HepG2 (cell line): ENCODE measurements around the gene RPS5. TPM values are rescaled to one million over a fixed set of nuclear protein-coding genes. Genes with fewer than 3 reads are reported as not detected.

ENCODE experiments used
- BHLHE40 ChIP-seq: IDR thresholded peaks from 2 replicates; pipeline ENCODE4 v1.6.1; 2011; ENCODE audit warnings: low read length, improper control_type of control experiment
- DPF2 ChIP-seq: sonication (generic); formaldehyde crosslinking; IDR thresholded peaks from 2 replicates; pipeline ENCODE4 v1.4.0; 2020; ENCODE audit warnings: mild to moderate bottlenecking, low read depth, missing genetic modification reagents, borderline replicate concordance
- FOXK2 ChIP-seq: fragments of 450-650 bp; IDR thresholded peaks from 2 replicates; pipeline ENCODE4 v1.6.1; 2016
- GATAD1 ChIP-seq: IDR thresholded peaks from 2 replicates; pipeline ENCODE4 v1.6.1; 2016; ENCODE audit warnings: missing genetic modification reagents, missing compliant biosample characterization
- HMGA1 ChIP-seq: sonication (generic); formaldehyde crosslinking; conservative IDR thresholded peaks from 2 replicates; pipeline ENCODE4 v1.4.0; 2020; ENCODE audit warnings: missing genetic modification reagents
- HOXA9 ChIP-seq: sonication (generic); formaldehyde crosslinking; IDR thresholded peaks from 2 replicates; pipeline ENCODE4 v1.8.1; 2022; ENCODE audit warnings: missing genetic modification reagents, mild to moderate bottlenecking, moderate library complexity, borderline replicate concordance
- JARID2 ChIP-seq: sonication (generic); formaldehyde crosslinking; IDR thresholded peaks from 2 replicates; pipeline ENCODE4 v1.8.1; 2023; ENCODE audit warnings: missing genetic modification reagents, inconsistent platforms; ENCODE audit not compliant: insufficient replicate concordance
- RARG ChIP-seq: sonication (generic); formaldehyde crosslinking; IDR thresholded peaks from 2 replicates; pipeline ENCODE4 v1.4.0; 2020; ENCODE audit warnings: low read depth, mild to moderate bottlenecking, missing genetic modification reagents
- RBM39 ChIP-seq: fragments of 200-400 bp; formaldehyde crosslinking; IDR thresholded peaks from one replicate; pipeline ENCODE4 v1.6.1; 2018; ENCODE audit warnings: antibody characterized with exemption, mild to moderate bottlenecking, low read depth, low read length; ENCODE audit not compliant: poor library complexity, severe bottlenecking
- XBP1 ChIP-seq: sonication (generic); formaldehyde crosslinking; IDR thresholded peaks from 2 replicates; pipeline ENCODE4 v1.5.0; 2020; ENCODE audit warnings: missing genetic modification reagents
- ZBTB8A ChIP-seq: sonication (generic); formaldehyde crosslinking; IDR thresholded peaks from 2 replicates; pipeline ENCODE4 v1.4.0; 2020; ENCODE audit warnings: mild to moderate bottlenecking, low read depth, missing genetic modification reagents, borderline replicate concordance
- ZC3H4 ChIP-seq: sonication (generic); formaldehyde crosslinking; IDR thresholded peaks from 2 replicates; pipeline ENCODE4 v1.4.0; 2020; ENCODE audit warnings: missing genetic modification reagents, borderline replicate concordance
- ZNF383 ChIP-seq: sonication (generic); formaldehyde crosslinking; IDR thresholded peaks from 2 replicates; pipeline ENCODE4 v1.4.0; 2020; ENCODE audit warnings: missing genetic modification reagents, mild to moderate bottlenecking, borderline replicate concordance
- ZNF441 ChIP-seq: sonication (generic); formaldehyde crosslinking; IDR thresholded peaks from 2 replicates; pipeline ENCODE4 v1.7.0; 2021; ENCODE audit warnings: missing genetic modification reagents, borderline replicate concordance
- ZNF614 ChIP-seq: IDR thresholded peaks from 2 replicates; pipeline ENCODE4 v1.6.1; 2018; ENCODE audit warnings: missing biosample characterization, missing genetic modification reagents, inconsistent platforms, borderline replicate concordance
- polyA plus RNA-seq, 8 experiments: library from polyadenylated mRNA; depleted of rRNA in 3 of 8; stranded (reverse) in 7 of 8; unstranded in 1 of 8; fragments of >200 nt; fragmentation: Illumina TruSeq in 4 of 8; extraction: Trizol in 4 of 8; gene quantifications; 2 replicates each; pipeline versions ENCODE4 v1.2.1 to v1.2.3, GENCODE V29; 2011 to 2016; ENCODE audit warnings: low read depth in 4 of 8, missing spikeins in 1 of 8, mixed read lengths in 1 of 8; ENCODE audit not compliant: insufficient read depth in 1 of 8
- total RNA-seq, 5 experiments: library from RNA; depleted of rRNA; stranded (reverse); fragments of >200 nt; fragmentation: Illumina TruSeq; extraction: Trizol; gene quantifications; 2 replicates each; pipeline ENCODE4 v1.2.3, GENCODE V29; 2016; ENCODE audit warnings: low read depth in 1 of 5
- TF ChIP-seq, protein P1 (sequence below): sonication (generic); formaldehyde crosslinking; IDR thresholded peaks from 2 replicates; pipeline ENCODE4 v1.4.0; 2020; ENCODE audit warnings: missing genetic modification reagents
- TF ChIP-seq, protein P2 (sequence below): IDR thresholded peaks from 2 replicates; pipeline ENCODE4 v1.6.1; 2018; ENCODE audit warnings: missing genetic modification reagents, mild to moderate bottlenecking, missing compliant biosample characterization
- TF ChIP-seq, protein P3 (sequence below): sonication (generic); formaldehyde crosslinking; IDR thresholded peaks from 2 replicates; pipeline ENCODE4 v1.4.0; 2020; ENCODE audit warnings: mild to moderate bottlenecking, missing genetic modification reagents
- TF ChIP-seq, protein P4 (sequence below): sonication (generic); formaldehyde crosslinking; IDR thresholded peaks from 2 replicates; pipeline ENCODE4 v1.4.0; 2020; ENCODE audit warnings: mild to moderate bottlenecking, missing genetic modification reagents

The RPS5 gene
- total and polyA plus RNA-seq, 2 of the 13 experiments (the other 11 are each of a cell fraction or from before 2014, with no cell fraction given): 1,544 to 4,408 TPM

DNA sequence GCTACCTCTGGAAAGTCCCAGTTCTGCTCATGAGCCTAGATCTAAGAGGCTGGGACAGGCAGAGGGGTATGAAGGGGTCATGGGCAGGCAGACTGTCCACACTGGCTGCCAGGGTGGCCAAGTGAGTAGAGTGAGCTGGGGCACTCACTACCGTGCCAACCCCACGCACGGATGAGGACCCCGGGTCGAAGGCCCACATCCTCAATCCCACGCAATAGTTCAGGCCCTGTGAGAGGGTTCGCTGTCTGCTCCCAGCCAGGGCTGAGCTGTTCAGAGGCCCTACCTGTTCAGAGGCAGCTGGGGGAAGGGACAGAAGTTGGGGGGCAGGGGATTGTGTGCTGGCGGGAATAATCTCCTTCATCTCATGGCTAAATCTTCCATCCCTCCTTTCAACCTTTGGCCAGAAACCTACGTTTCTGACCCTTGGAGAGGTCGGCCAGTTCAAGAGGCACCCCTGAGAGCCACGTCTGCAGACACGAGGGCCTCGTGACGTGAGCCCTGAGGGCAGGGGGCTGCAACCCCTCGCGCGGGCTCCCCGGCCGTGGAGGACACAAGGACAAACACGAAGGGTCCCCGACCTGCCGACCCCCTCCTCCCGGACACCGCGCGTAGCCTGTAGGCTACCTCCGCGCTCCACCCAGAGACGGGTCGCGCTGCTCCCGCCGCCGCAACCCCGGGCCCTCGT lies 1.0 kb upstream of the RPS5 start (continued):
- TF ChIP-seq, protein P1, sequence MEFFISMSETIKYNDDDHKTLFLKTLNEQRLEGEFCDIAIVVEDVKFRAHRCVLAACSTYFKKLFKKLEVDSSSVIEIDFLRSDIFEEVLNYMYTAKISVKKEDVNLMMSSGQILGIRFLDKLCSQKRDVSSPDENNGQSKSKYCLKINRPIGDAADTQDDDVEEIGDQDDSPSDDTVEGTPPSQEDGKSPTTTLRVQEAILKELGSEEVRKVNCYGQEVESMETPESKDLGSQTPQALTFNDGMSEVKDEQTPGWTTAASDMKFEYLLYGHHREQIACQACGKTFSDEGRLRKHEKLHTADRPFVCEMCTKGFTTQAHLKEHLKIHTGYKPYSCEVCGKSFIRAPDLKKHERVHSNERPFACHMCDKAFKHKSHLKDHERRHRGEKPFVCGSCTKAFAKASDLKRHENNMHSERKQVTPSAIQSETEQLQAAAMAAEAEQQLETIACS (CRISPR knock-in tag): 0 out of 2 replicates have a peak, but pooled peaks have one; percentile 4
- TF ChIP-seq ZC3H4 (no peak), DPF2 (CRISPR knock-in tag) (0 out of 2 replicates have a peak, but pooled peaks have one; percentile 13), ZNF441 (CRISPR knock-in tag) (no peak), ZNF383 (0 out of 2 replicates have a peak, but pooled peaks have one; percentile 69), HOXA9 (CRISPR knock-in tag) (no peak), ZNF614 (CRISPR knock-in tag) (no peak), BHLHE40 (no peak), GATAD1 (CRISPR knock-in tag) (no peak), JARID2 (CRISPR knock-in tag) (peak; percentile 12), RARG (CRISPR knock-in tag) (peak; percentile 94; the same call in 1 of the 2 replicates), RBM39 (peak; percentile 71), FOXK2 (no peak), ZBTB8A (CRISPR knock-in tag) (peak; percentile 68; the same call in 1 of the 2 replicates), XBP1 (CRISPR knock-in tag) (no peak), HMGA1 (CRISPR knock-in tag) (no peak)
- TF ChIP-seq, protein P2, sequence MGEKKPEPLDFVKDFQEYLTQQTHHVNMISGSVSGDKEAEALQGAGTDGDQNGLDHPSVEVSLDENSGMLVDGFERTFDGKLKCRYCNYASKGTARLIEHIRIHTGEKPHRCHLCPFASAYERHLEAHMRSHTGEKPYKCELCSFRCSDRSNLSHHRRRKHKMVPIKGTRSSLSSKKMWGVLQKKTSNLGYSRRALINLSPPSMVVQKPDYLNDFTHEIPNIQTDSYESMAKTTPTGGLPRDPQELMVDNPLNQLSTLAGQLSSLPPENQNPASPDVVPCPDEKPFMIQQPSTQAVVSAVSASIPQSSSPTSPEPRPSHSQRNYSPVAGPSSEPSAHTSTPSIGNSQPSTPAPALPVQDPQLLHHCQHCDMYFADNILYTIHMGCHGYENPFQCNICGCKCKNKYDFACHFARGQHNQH (CRISPR knock-in tag): no peak
- TF ChIP-seq, protein P3, sequence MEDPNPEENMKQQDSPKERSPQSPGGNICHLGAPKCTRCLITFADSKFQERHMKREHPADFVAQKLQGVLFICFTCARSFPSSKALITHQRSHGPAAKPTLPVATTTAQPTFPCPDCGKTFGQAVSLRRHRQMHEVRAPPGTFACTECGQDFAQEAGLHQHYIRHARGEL (CRISPR knock-in tag): 0 out of 2 replicates have a peak, but pooled peaks have one; percentile 24
- TF ChIP-seq, protein P4, sequence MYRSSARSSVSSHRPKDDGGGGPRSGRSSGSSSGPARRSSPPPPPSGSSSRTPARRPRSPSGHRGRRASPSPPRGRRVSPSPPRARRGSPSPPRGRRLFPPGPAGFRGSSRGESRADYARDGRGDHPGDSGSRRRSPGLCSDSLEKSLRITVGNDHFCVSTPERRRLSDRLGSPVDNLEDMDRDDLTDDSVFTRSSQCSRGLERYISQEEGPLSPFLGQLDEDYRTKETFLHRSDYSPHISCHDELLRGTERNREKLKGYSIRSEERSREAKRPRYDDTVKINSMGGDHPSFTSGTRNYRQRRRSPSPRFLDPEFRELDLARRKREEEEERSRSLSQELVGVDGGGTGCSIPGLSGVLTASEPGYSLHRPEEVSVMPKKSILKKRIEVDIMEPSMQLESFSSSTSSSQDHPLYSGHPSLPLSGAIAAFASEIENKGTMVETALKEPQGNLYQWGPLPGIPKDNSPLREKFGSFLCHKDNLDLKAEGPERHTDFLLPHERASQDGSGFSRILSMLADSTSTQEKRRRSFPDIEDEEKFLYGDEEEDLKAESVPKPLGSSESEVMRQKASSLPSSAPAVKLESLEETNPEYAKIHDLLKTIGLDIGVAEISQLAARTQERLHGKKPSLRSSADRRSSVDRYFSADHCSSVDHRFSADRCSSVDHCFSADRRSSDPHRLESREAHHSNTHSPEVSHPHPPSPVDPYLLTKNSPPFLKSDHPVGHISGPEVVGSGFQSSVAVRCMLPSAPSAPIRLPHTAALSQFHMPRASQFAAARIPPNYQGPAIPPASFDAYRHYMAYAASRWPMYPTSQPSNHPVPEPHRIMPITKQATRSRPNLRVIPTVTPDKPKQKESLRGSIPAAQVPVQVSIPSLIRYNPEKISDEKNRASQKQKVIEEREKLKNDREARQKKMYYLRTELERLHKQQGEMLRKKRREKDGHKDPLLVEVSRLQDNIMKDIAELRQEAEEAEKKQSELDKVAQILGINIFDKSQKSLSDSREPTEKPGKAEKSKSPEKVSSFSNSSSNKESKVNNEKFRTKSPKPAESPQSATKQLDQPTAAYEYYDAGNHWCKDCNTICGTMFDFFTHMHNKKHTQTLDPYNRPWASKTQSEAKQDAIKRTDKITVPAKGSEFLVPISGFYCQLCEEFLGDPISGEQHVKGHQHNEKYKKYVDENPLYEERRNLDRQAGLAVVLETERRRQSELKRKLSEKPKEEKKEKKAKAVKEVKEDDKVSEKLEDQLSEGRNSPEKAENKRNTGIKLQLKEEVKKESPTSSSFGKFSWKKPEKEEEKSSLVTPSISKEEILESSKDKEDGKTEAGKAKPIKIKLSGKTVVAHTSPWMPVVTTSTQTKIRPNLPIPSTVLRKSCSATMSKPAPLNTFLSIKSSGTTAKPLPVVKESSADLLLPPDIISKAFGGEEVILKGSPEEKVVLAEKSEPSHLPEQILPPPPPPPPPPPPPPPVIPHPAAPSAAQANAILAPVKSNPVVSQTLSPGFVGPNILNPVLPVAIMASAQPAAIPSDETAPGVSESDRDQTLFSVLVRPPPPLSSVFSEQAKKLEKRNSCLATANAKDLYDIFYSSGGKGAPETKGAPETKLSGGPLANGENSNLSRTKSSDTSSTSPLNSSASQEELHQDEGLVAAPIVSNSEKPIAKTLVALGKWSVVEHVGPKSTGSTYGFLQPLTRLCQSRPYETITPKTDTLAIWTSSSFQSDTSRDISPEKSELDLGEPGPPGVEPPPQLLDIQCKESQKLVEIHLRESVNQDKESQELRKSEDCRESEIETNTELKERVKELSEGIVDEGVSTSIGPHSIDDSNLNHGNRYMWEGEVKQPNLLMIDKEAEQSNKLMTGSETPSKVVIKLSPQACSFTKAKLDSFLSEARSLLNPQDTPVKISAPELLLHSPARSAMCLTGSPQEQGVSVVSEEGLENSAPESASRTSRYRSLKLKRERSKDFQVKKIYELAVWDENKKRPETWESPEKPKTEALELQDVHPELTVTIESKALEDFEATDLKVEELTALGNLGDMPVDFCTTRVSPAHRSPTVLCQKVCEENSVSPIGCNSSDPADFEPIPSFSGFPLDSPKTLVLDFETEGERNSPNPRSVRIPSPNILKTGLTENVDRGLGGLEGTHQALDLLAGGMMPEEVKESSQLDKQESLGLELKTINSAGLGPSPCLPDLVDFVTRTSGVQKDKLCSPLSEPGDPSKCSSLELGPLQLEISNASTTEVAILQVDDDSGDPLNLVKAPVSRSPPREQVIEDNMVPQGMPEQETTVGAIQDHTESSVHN (CRISPR knock-in tag): peak; percentile 19; the same call in 1 of the 2 replicates
